Hepatic stellate cell (primary cell): ENCODE measurements around the gene PEX7.
"Not testable (repeated sequence)": the region's sequence is repeated elsewhere in the genome, so short reads cannot be mapped to it uniquely, and the experiment has no call there.

Source experiments
- DNase-seq: peaks from one replicate; pipeline ENCODE4 v3.0.0; 2011; ENCODE audit warnings: low spot score

Gene PEX7

GRCh38 chr6:136846046-136846445 lies 23.7 kb downstream of the PEX7 start:
- peak; percentile 22 for DNase-seq

GRCh38 chr6:136846477-136846876 lies 24.1 kb downstream of the PEX7 start:
- DNase-seq = not testable (repeated sequence)

GRCh38 chr6:136849979-136850563 lies 27.7 kb downstream of the PEX7 start:
- DNase-seq = not testable (repeated sequence)

GRCh38 chr6:136859430-136859829 lies 37.0 kb downstream of the PEX7 start:
- no peak for DNase-seq

- no peak for DNase-seq
Measured at GRCh38 chr6:136860043-136860442, 37.7 kb downstream of the PEX7 start.

GRCh38 chr6:136862662-136863061 lies 40.3 kb downstream of the PEX7 start:
- no peak for DNase-seq

- DNase-seq = no peak
Measured at GRCh38 chr6:136863752-136864151, 41.4 kb downstream of the PEX7 start.

GRCh38 chr6:136864676-136865075 lies 42.3 kb downstream of the PEX7 start:
- no peak for DNase-seq

- DNase-seq = no peak
Measured at GRCh38 chr6:136866872-136867416, 44.6 kb downstream of the PEX7 start.

GRCh38 chr6:136869451-136869850 lies 47.1 kb downstream of the PEX7 start:
- no peak for DNase-seq

- no peak for DNase-seq
Measured at GRCh38 chr6:136873748-136874147, 51.4 kb downstream of the PEX7 start.

- DNase-seq = not testable (repeated sequence)
Measured at GRCh38 chr6:136876469-136876868, 54.1 kb downstream of the PEX7 start.

- DNase-seq = no peak
Measured at GRCh38 chr6:136880748-136881460, 58.5 kb downstream of the PEX7 start.

- no peak for DNase-seq
Measured at GRCh38 chr6:136886091-136886490, 63.7 kb downstream of the PEX7 start.

- no peak for DNase-seq
Measured at GRCh38 chr6:136887953-136888352, 65.6 kb downstream of the PEX7 start.

- DNase-seq = no peak
Measured at GRCh38 chr6:136889271-136890193, 67.1 kb downstream of the PEX7 start.

GRCh38 chr6:136890194-136890839 lies 67.9 kb downstream of the PEX7 start:
- DNase-seq = no peak

GRCh38 chr6:136890986-136891385 lies 68.6 kb downstream of the PEX7 start:
- no peak for DNase-seq

GRCh38 chr6:136893187-136893586 lies 70.8 kb downstream of the PEX7 start:
- DNase-seq = no peak

GRCh38 chr6:136895901-136896300 lies 73.5 kb downstream of the PEX7 start:
- DNase-seq = no peak

- DNase-seq = no peak
Measured at GRCh38 chr6:136897071-136897470, 74.7 kb downstream of the PEX7 start.

GRCh38 chr6:136901212-136901784 lies 78.9 kb downstream of the PEX7 start:
- DNase-seq = no peak
